Endothelial cell of coronary artery (primary cell): ENCODE results near the gene RWDD4. TPM values are rescaled to one million over a fixed set of nuclear protein-coding genes. Genes with fewer than 3 reads are reported as not detected.

ENCODE experiments used
- total RNA-seq: library from RNA; depleted of rRNA; stranded (reverse); fragments of >200 nt; gene quantifications from 2 replicates; pipeline ENCODE4 v1.2.3, GENCODE V29; 2014

Gene RWDD4
- 14.7 and 15.0 TPM in 2 replicates for total RNA-seq

GRCh38 chr4:183659029-183659871, at the start of gene RWDD4, which contains the start of gene TRAPPC11:
Gene RWDD4 (minus strand): TSS chr4:183659185. CDS start chr4:183658952, 233 bp downstream.
Gene TRAPPC11 (plus strand): TSS chr4:183659293. CDS start chr4:183663868, 4,575 bp downstream.

Other genes starting within 250 kb of the RWDD4 start
- gene CDKN2AIP, start 214.5 kb downstream of the RWDD4 start, total RNA-seq = 13.1 TPM in 2 replicates
- 6.7 and 7.6 TPM in 2 replicates for gene ING2, start 154.1 kb downstream of the RWDD4 start, total RNA-seq
- gene TRAPPC11, start 108 bp upstream of the RWDD4 start, total RNA-seq = 28.6 and 36.1 TPM in 2 replicates
- gene STOX2, start 246.1 kb upstream of the RWDD4 start, total RNA-seq = 0.09 and 0.38 TPM in 2 replicates